Vagina (tissue), 2 donors: Measurements from ENCODE around the gene TCEANC2.

Experiments
- POLR2A ChIP-seq, 2 donors: fragments of 450-650 bp; IDR thresholded peaks; one replicate each; pipeline ENCODE4 v1.6.1; 2017; ENCODE audit warnings: antibody characterized with exemption in 2 of 2, mild to moderate bottlenecking in 2 of 2, moderate library complexity in 2 of 2
- TF ChIP-seq, protein P1 (sequence below), 3 experiments: fragments of 450-650 bp in 2 of 3; fragments of 200-600 bp in 1 of 3; sonication (generic) in 1 of 3; IDR thresholded peaks; one replicate each; pipeline ENCODE4 v1.5.1; 2017 to 2019; ENCODE audit warnings: antibody characterized with exemption in 3 of 3, mild to moderate bottlenecking in 2 of 3, moderate library complexity in 2 of 3

DNA sequence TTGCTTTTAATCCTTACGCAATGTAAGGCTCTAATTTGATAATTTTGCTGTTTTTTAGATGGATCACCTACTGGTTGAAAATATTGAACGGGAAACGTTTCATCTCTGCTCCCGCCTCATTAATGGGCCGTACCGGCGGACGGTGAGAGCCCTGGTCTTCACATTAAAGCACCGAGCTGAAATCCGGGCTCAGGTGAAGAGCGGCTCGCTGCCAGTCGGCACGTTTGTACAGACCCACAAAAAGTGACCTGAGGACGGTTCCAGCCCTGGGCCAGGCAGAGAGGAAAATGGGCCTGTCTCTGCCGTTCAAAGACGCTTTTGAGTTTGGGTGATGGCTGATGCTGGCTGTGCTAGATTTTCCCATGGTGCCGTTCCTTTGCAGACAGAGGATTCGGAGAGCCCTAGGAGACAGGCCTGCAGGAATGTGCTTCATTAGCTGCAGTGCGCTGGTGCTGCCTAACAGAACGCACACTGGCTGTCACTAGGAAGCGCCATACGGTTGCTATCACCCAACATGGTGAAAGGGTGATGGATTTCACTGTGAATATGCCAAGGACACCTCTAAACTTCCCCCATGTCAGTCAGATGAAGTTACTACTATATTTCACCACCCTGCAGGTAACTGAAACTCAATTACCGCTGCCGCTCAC, 42.9 kb downstream of the TCEANC2 start:
- no peak for TF ChIP-seq POLR2A (IDR thresholded peaks at IDR 0.05)
- TF ChIP-seq, protein P1, sequence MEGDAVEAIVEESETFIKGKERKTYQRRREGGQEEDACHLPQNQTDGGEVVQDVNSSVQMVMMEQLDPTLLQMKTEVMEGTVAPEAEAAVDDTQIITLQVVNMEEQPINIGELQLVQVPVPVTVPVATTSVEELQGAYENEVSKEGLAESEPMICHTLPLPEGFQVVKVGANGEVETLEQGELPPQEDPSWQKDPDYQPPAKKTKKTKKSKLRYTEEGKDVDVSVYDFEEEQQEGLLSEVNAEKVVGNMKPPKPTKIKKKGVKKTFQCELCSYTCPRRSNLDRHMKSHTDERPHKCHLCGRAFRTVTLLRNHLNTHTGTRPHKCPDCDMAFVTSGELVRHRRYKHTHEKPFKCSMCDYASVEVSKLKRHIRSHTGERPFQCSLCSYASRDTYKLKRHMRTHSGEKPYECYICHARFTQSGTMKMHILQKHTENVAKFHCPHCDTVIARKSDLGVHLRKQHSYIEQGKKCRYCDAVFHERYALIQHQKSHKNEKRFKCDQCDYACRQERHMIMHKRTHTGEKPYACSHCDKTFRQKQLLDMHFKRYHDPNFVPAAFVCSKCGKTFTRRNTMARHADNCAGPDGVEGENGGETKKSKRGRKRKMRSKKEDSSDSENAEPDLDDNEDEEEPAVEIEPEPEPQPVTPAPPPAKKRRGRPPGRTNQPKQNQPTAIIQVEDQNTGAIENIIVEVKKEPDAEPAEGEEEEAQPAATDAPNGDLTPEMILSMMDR (IDR thresholded peaks at IDR 0.05), result no peak
